Right atrium auricular region (tissue), 2 donors: ENCODE measurements around the gene SYCP2L. TPM values are rescaled to one million over a fixed set of nuclear protein-coding genes. Genes with fewer than 3 reads are reported as not detected.
"Not testable (repeated sequence)": the region's sequence is repeated elsewhere in the genome, so short reads cannot be mapped to it uniquely, and the experiment has no call there.

ENCODE experiments used
- DNase-seq: peaks from one replicate; pipeline ENCODE4 v3.0.0-alpha.2; 2019; ENCODE audit warnings: low spot score
- H3K27ac ChIP-seq, 2 donors: fragments of 200-600 bp; sonication (generic); 1 replicate in 1 of 2; 2 replicates in 1 of 2; pipeline ENCODE4 v1.5.1; 2016 to 2019
- H3K27me3 ChIP-seq, 2 donors: fragments of 200-600 bp; sonication (generic); one replicate each; pipeline versions ENCODE4 v1.5.1 to v1.6.0; 2017 to 2019
- H3K36me3 ChIP-seq: fragments of 200-600 bp; sonication (generic); one replicate; pipeline ENCODE4 v1.5.1; 2016
- H3K4me1 ChIP-seq, 2 donors: fragments of 200-600 bp; sonication (generic); one replicate each; pipeline versions ENCODE4 v1.5.1 to v1.6.0; 2017 to 2019
- H3K4me3 ChIP-seq, 2 donors: fragments of 200-600 bp; sonication (generic); 1 replicate in 1 of 2; 2 replicates in 1 of 2; pipeline ENCODE4 v1.5.1; 2017 to 2019; ENCODE audit warnings: mild to moderate bottlenecking in 1 of 2, moderate library complexity in 1 of 2
- H3K9me3 ChIP-seq, 2 donors: fragments of 200-600 bp; sonication (generic); one replicate each; pipeline ENCODE4 v1.5.1; 2019
- total RNA-seq, 2 donors: library from RNA; depleted of rRNA; stranded (reverse); fragments of >200 nt; gene quantifications; one replicate each; pipeline ENCODE4 v1.1.0, GENCODE V29; 2016
- TF ChIP-seq, protein P1 (sequence below), 2 donors: fragments of 200-600 bp; sonication (generic); IDR thresholded peaks; one replicate each; pipeline ENCODE4 v1.5.1; 2019; ENCODE audit warnings: antibody characterized with exemption in 2 of 2

The SYCP2L gene
- total RNA-seq, 2 donors from 2014 or later, result 0.20 to 1.1 TPM

DNA sequence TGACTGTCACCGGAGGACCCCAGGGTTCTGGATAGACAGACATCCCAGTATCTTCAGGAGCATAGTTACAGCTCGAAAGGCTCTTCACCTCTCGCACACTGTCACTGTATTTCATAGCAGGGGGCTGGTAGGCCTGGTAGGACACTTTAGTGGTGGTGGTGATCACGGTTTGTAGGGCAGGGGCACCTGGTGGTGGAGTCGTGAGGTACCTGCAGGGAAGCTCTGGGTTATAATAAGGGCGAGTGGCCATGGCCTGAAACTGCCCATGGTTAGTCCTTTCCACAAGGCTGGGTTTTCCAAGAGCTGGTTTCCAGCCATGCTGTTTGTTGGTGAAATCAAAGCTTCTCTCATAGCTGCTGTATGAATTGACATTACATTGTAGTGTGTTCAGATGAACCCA, 12.6 kb upstream of the SYCP2L start:
- H3K27me3 ChIP-seq, result no peaks in the 10 kb centered on the region
- H3K36me3 ChIP-seq, result no peaks in the 10 kb centered on the region
- no peak overlapping the region for H3K27ac ChIP-seq
- DNase-seq, result no peak
- H3K4me3 ChIP-seq, result no peak overlapping the region
- no peaks in the 10 kb centered on the region for H3K9me3 ChIP-seq
- H3K4me1 ChIP-seq, result no peaks in the 10 kb centered on the region
- TF ChIP-seq, protein P1, sequence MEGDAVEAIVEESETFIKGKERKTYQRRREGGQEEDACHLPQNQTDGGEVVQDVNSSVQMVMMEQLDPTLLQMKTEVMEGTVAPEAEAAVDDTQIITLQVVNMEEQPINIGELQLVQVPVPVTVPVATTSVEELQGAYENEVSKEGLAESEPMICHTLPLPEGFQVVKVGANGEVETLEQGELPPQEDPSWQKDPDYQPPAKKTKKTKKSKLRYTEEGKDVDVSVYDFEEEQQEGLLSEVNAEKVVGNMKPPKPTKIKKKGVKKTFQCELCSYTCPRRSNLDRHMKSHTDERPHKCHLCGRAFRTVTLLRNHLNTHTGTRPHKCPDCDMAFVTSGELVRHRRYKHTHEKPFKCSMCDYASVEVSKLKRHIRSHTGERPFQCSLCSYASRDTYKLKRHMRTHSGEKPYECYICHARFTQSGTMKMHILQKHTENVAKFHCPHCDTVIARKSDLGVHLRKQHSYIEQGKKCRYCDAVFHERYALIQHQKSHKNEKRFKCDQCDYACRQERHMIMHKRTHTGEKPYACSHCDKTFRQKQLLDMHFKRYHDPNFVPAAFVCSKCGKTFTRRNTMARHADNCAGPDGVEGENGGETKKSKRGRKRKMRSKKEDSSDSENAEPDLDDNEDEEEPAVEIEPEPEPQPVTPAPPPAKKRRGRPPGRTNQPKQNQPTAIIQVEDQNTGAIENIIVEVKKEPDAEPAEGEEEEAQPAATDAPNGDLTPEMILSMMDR (IDR thresholded peaks at IDR 0.05), result no peak

DNA sequence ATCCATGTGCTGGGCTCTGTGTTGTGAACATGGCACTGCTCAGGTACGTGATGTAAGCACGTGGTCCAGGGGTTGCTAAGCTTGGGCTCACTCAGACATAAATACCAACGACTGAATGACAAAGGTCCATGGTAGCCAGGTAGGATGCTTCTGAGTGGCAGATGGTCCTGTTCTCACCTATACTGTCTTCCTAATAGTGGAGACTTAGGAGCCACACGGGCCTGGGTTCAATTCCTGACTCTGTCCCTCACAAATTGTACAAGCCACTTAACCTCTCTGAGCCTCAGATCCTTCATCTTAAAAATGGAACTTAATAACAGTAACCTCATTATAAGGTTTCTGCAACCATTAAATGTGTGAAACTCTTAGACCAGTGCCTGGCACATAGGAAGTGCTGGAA, 11.8 kb upstream of the SYCP2L start:
- Histone ChIP-seq H3K4me3 (no peak overlapping the region), H3K9me3 (no peaks in the 10 kb centered on the region), H3K27ac (no peak overlapping the region), H3K36me3 (no peaks in the 10 kb centered on the region), H3K4me1 (no peaks in the 10 kb centered on the region), H3K27me3 (peaks cover 0 to 3% of the 10 kb centered on the region in 2 donors)
- DNase-seq, result no peak
- TF ChIP-seq, protein P1 (IDR thresholded peaks at IDR 0.05), result no peak

DNA sequence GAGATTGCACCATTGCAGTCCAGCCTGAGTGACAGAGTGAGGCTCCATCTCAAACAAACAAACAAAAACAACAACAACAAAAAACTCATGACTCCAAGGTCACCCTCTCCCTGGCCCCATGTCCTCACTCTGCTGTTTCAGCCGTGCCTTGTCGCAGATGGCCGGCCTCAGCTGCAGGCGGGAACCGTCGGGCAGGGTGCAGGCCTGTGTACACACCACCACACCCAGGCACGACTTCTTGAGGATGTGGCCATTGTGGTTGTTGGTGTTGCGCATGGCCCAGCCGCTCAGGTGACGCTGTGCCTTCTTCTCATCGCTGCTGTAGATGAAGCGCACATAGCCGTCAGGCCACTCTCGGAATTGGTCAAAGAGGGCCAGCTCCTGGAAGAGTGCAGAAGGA, 9.8 kb upstream of the SYCP2L start:
- peaks cover 2 to 6% of the 10 kb centered on the region in 2 donors for H3K27me3 ChIP-seq
- TF ChIP-seq, protein P1 (IDR thresholded peaks at IDR 0.05), result no peak
- no peaks in the 10 kb centered on the region for H3K36me3 ChIP-seq
- H3K4me3 ChIP-seq, result no peak overlapping the region
- peaks cover 0 to 5% of the 10 kb centered on the region in 2 donors for H3K4me1 ChIP-seq
- no peak for DNase-seq
- no peaks in the 10 kb centered on the region for H3K9me3 ChIP-seq
- H3K27ac ChIP-seq, result no peak overlapping the region

DNA sequence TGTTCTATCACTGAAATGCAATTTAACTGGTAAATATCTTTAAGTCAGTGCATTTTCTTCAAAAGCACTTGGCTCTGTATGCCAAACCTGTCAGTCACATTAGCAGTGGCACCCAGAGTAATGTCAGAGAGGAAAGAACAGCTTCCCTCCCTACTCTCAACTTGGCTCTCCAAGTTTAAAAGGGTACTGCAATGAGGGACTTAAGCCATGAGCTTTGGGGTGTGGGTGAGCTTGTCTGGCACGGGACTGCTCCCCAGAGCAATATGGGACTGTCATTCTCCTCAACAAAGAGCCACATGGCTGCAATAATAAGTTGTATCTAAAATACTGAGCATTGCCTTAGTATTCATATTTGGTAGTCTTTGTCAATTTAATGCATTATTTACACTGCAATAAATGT, 9.0 kb upstream of the SYCP2L start:
- Histone ChIP-seq H3K9me3 (no peaks in the 10 kb centered on the region), H3K27ac (no peak overlapping the region), H3K27me3 (peaks cover 6 to 11% of the 10 kb centered on the region in 2 donors), H3K4me3 (no peak overlapping the region), H3K36me3 (no peaks in the 10 kb centered on the region), H3K4me1 (peaks cover 0 to 12% of the 10 kb centered on the region in 2 donors)
- no peak for DNase-seq
- TF ChIP-seq, protein P1 (IDR thresholded peaks at IDR 0.05), result no peak

DNA sequence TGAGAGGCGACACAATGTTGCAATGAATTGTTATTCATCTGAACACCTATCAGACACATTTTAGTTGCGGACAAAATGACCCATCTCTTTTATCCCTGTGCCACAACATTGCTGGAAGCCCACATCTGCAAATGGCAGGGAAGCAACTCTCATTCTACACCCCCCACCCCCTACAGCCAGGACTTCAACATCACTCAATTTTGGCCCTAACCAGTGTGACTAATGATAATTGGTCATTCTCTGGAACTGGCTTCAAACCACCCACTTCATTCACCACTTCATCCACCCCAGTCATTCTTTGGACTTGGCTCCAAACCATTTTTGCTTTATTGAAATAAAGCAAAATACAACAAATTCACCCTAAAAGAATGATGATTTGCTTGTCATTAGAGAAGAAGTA, 6.5 kb upstream of the SYCP2L start:
- DNase-seq, result no peak
- Histone ChIP-seq H3K9me3 (no peaks in the 10 kb centered on the region), H3K36me3 (no peaks in the 10 kb centered on the region), H3K4me3 (no peak overlapping the region), H3K27ac (no peak overlapping the region), H3K27me3 (peaks cover 18 to 31% of the 10 kb centered on the region in 2 donors), H3K4me1 (peaks cover 0 to 20% of the 10 kb centered on the region in 2 donors)
- TF ChIP-seq, protein P1 (IDR thresholded peaks at IDR 0.05), result no peak

DNA sequence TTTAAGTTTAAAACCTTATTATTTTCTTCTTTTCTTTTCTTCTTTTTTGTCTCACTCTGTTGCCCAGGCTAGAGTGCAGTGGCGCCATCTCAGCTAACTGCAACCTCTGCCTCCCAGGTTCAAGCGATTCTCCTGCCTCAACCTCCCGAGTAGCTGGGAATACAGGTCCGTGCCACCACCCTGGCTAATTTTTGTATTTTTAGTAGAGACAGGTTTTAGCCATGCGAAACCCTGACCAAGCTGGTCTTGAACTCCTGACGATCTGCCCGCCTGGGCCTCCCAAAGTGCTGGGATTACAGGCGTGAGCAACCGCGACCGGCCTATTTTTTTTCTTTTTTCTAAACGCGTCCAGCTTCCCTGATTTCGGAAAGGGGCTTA, 4.6 kb upstream of the SYCP2L start:
- Histone ChIP-seq H3K4me1 (peaks cover 0 to 31% of the 10 kb centered on the region in 2 donors), H3K27me3 (peaks cover 32 to 42% of the 10 kb centered on the region in 2 donors)
- H3K9me3 ChIP-seq, H3K4me3 ChIP-seq, H3K27ac ChIP-seq, H3K36me3 ChIP-seq, DNase-seq: not testable (repeated sequence)
